Upper lobe of left lung (tissue), 6 donors: ENCODE measurements around the gene NAA80. TPM values are rescaled to one million over a fixed set of nuclear protein-coding genes. Genes with fewer than 3 reads are reported as not detected.

Source experiments
- ATAC-seq, 2 donors: fragments of 200-7000 bp; cut with Tn5 transposase; one replicate each; pipeline ENCODE4 v1.9.1; 2022; ENCODE audit warnings: mild to moderate bottlenecking in 2 of 2, moderate library complexity in 2 of 2; ENCODE audit not compliant: low FRiP score in 2 of 2
- DNase-seq, 2 donors: peaks; one replicate each; pipeline ENCODE4 v3.0.0-alpha.2; 2019 to 2020
- H3K27ac ChIP-seq, 4 donors: fragments of 200-600 bp; sonication (generic); one replicate each; pipeline ENCODE4 v1.5.1; 2016 to 2019
- H3K27me3 ChIP-seq, 4 donors: fragments of 200-600 bp; sonication (generic); one replicate each; pipeline ENCODE4 v1.5.1; 2017 to 2019
- H3K36me3 ChIP-seq, 4 donors: fragments of 200-600 bp; sonication (generic); one replicate each; pipeline ENCODE4 v1.5.1; 2016 to 2019
- H3K4me1 ChIP-seq, 4 donors: fragments of 200-600 bp; sonication (generic); one replicate each; pipeline ENCODE4 v1.5.1; 2018 to 2019
- H3K4me3 ChIP-seq, 4 donors: fragments of 200-600 bp; sonication (generic); one replicate each; pipeline ENCODE4 v1.5.1; 2017 to 2019; ENCODE audit warnings: mild to moderate bottlenecking in 2 of 4, moderate library complexity in 1 of 4
- H3K9me3 ChIP-seq, 4 donors: fragments of 200-600 bp; sonication (generic); one replicate each; pipeline ENCODE4 v1.5.1; 2018 to 2019
- CTCF ChIP-seq, 6 experiments: fragments of 450-650 bp in 4 of 6; fragments of 200-600 bp in 2 of 6; sonication (generic) in 2 of 6; IDR thresholded peaks; one replicate each; pipeline ENCODE4 v1.5.1; 2016 to 2019; ENCODE audit warnings: antibody characterized with exemption in 6 of 6
- EP300 ChIP-seq, 4 donors: sonication (generic); formaldehyde crosslinking; IDR thresholded peaks; one replicate each; pipeline ENCODE4 v1.5.1; 2017; ENCODE audit warnings: antibody characterized with exemption in 4 of 4, control low read depth in 2 of 4
- POLR2A ChIP-seq, 4 donors: fragments of 450-650 bp; IDR thresholded peaks; one replicate each; pipeline ENCODE4 v1.5.1; 2016 to 2017; ENCODE audit warnings: antibody characterized with exemption in 4 of 4, mild to moderate bottlenecking in 2 of 4
- POLR2AphosphoS5 ChIP-seq, 2 donors: sonication (generic); formaldehyde crosslinking; IDR thresholded peaks; one replicate each; pipeline ENCODE4 v1.5.1; 2017; ENCODE audit warnings: antibody characterized with exemption in 2 of 2
- WGBS, 2 donors: methylation state at CpG; one replicate each; pipeline ENCODE4 v1.1.5; 2017 to 2018; 5-methylcytosine and 5-hydroxymethylcytosine counted together
- total RNA-seq, 6 donors: library from RNA; depleted of rRNA in 4 of 6; stranded (reverse); fragments of >200 nt in 4 of 6; gene quantifications; one replicate each; pipeline versions ENCODE4 v1.1.0 to v1.2.1, GENCODE V29; 2016 to 2021
- donor health status: DM: no; HTN: no; CAD: no; lungs with moderate emphysema.
- donor health status: DM: no; HTN: yes; CAD: no; lungs with severe emphysema.

Gene NAA80
- total RNA-seq, 6 donors from 2014 or later = 12.1 to 34.5 (median 15.1) TPM

GRCh38 chr3:50325113-50325480, 25.9 kb upstream of the NAA80 start:
- ATAC-seq (no peak), DNase-seq (no peak)
- peaks cover 4 to 39% (median 24%) of the 10 kb centered on the region in 4 donors for H3K36me3 ChIP-seq
- peak overlapping the region; percentile 94 to 97 (median 95) for H3K27ac ChIP-seq
- no peaks in the 10 kb centered on the region for H3K27me3 ChIP-seq
- no peak overlapping the region for H3K4me3 ChIP-seq
- peaks cover 46 to 76% (median 63%) of the 10 kb centered on the region in 4 donors for H3K4me1 ChIP-seq
- 92 to 100% methylated on average over 1 to 2 of the region's 2 CpGs for WGBS, 2 donors
- no peaks in the 10 kb centered on the region for H3K9me3 ChIP-seq
- TF ChIP-seq POLR2AphosphoS5 (IDR thresholded peaks at IDR 0.05) = no peak
- no peak for TF ChIP-seq CTCF (IDR thresholded peaks at IDR 0.05)
- no peak for TF ChIP-seq POLR2A (IDR thresholded peaks at IDR 0.05)
- no peak for TF ChIP-seq EP300 (IDR thresholded peaks at IDR 0.05)

GRCh38 chr3:50324351-50325112, 25.3 kb upstream of the NAA80 start:
- H3K9me3 ChIP-seq = no peaks in the 10 kb centered on the region
- TF ChIP-seq EP300 (IDR thresholded peaks at IDR 0.05) (no peak), POLR2AphosphoS5 (IDR thresholded peaks at IDR 0.05) (peak in 1 of 2 donors; percentile 35), POLR2A (IDR thresholded peaks at IDR 0.05) (no peak), CTCF (IDR thresholded peaks at IDR 0.05) (peak; percentile 86 to 95 (median 91))
- H3K36me3 ChIP-seq = peaks cover 0 to 39% (median 23%) of the 10 kb centered on the region in 4 donors
- H3K27ac ChIP-seq = peak overlapping the region; percentile 94 to 97 (median 95)
- peaks cover 51 to 82% (median 69%) of the 10 kb centered on the region in 4 donors for H3K4me1 ChIP-seq
- ATAC-seq (peak in 1 of 2 donors; percentile 32), DNase-seq (peak in 1 of 2 donors; percentile 75)
- H3K27me3 ChIP-seq = no peaks in the 10 kb centered on the region
- H3K4me3 ChIP-seq = peak overlapping the region in 1 of 4 donors; percentile 96
- WGBS, 2 donors = 32 to 42% methylated on average over 1 to 4 of the region's 4 CpGs

GRCh38 chr3:50323614-50324199, 24.5 kb upstream of the NAA80 start:
- peaks cover 3 to 41% (median 26%) of the 10 kb centered on the region in 4 donors for H3K36me3 ChIP-seq
- peak overlapping the region in 3 of 4 donors; percentile 65 to 96 (median 79) for H3K4me3 ChIP-seq
- H3K27ac ChIP-seq = peak overlapping the region; percentile 94 to 97 (median 95)
- 20 to 63% methylated on average over 3 to 5 of the region's 5 CpGs for WGBS, 2 donors
- peak in 1 of 2 donors; percentile 23 for ATAC-seq
- TF ChIP-seq POLR2A (IDR thresholded peaks at IDR 0.05) = peak in 2 of 4 donors; percentile 12 to 23
- TF ChIP-seq POLR2AphosphoS5 (IDR thresholded peaks at IDR 0.05) = peak; percentile 95 to 96
- TF ChIP-seq EP300 (IDR thresholded peaks at IDR 0.05) = peak; percentile 85 to 99 (median 96)
- peak in 5 of 6 experiments; percentile 18 to 72 (median 49) for TF ChIP-seq CTCF (IDR thresholded peaks at IDR 0.05)
- no peaks in the 10 kb centered on the region for H3K27me3 ChIP-seq
- DNase-seq = peak in 1 of 2 donors; percentile 74
- peaks cover 60 to 84% (median 74%) of the 10 kb centered on the region in 4 donors for H3K4me1 ChIP-seq
- H3K9me3 ChIP-seq = no peaks in the 10 kb centered on the region

GRCh38 chr3:50323092-50323600, 23.9 kb upstream of the NAA80 start:
- Histone ChIP-seq H3K4me3 (peak overlapping the region in 3 of 4 donors; percentile 65 to 96 (median 79)), H3K36me3 (peaks cover 5 to 46% (median 30%) of the 10 kb centered on the region in 4 donors), H3K27me3 (no peaks in the 10 kb centered on the region), H3K9me3 (no peaks in the 10 kb centered on the region), H3K27ac (peak overlapping the region; percentile 94 to 97 (median 95)), H3K4me1 (peaks cover 65 to 84% (median 77%) of the 10 kb centered on the region in 4 donors)
- DNase-seq (peak in 1 of 2 donors; percentile 70), ATAC-seq (peak in 1 of 2 donors; percentile 34)
- TF ChIP-seq EP300 (IDR thresholded peaks at IDR 0.05) (peak in 2 of 4 donors; percentile 26 to 80), POLR2AphosphoS5 (IDR thresholded peaks at IDR 0.05) (peak in 1 of 2 donors; percentile 5), CTCF (IDR thresholded peaks at IDR 0.05) (no peak), POLR2A (IDR thresholded peaks at IDR 0.05) (no peak)
- WGBS, 2 donors = 30 to 47% methylated on average over 3 to 4 of the region's 4 CpGs
